Uterus (tissue), 4 donors: ENCODE data around the gene HARBI1. TPM values are rescaled to one million over a fixed set of nuclear protein-coding genes. Genes with fewer than 3 reads are reported as not detected.
A peak's percentile ranks its signal among the peaks of the same experiment; 100 is the strongest.

Source experiments
- DNase-seq, 2 donors: peaks; one replicate each; pipeline ENCODE4 v3.0.0-alpha.2; 2019 to 2020
- H3K27ac ChIP-seq, 2 donors: fragments of 200-600 bp; sonication (generic); 1 replicate in 1 of 2; 2 replicates in 1 of 2; pipeline ENCODE4 v1.5.1; 2016 to 2018
- H3K27me3 ChIP-seq, 2 donors: fragments of 200-600 bp; sonication (generic); one replicate each; pipeline ENCODE4 v1.5.1; 2018 to 2019; ENCODE audit warnings: control low read depth in 1 of 2
- H3K36me3 ChIP-seq, 2 donors: fragments of 200-600 bp; sonication (generic); one replicate each; pipeline ENCODE4 v1.5.1; 2019; ENCODE audit warnings: control low read depth in 1 of 2
- H3K4me1 ChIP-seq, 2 donors: fragments of 200-600 bp; sonication (generic); one replicate each; pipeline ENCODE4 v1.5.1; 2018 to 2019; ENCODE audit warnings: control low read depth in 1 of 2
- H3K4me3 ChIP-seq, 2 donors: fragments of 200-600 bp; sonication (generic); 1 replicate in 1 of 2; 2 replicates in 1 of 2; pipeline ENCODE4 v1.5.1; 2018 to 2019; ENCODE audit warnings: mild to moderate bottlenecking in 1 of 2
- H3K9me3 ChIP-seq, 2 donors: fragments of 200-600 bp; sonication (generic); one replicate each; pipeline ENCODE4 v1.5.1; 2019; ENCODE audit warnings: control low read depth in 1 of 2
- POLR2A ChIP-seq, 2 donors: fragments of 450-650 bp; IDR thresholded peaks; one replicate each; pipeline ENCODE4 v1.6.1; 2016; ENCODE audit warnings: antibody characterized with exemption in 2 of 2, mild to moderate bottlenecking in 1 of 2, moderate library complexity in 1 of 2
- intact Hi-C: fragments of 100-400 bp; cut with DNase I; formaldehyde crosslinking; loops from one replicate; pipeline ENCODE4 v1.15.1; 2023; ENCODE audit warnings: low total_unique reads
- total RNA-seq, 4 donors: library from RNA; depleted of rRNA in 3 of 4; stranded (reverse); fragments of >200 nt in 3 of 4; gene quantifications; one replicate each; pipeline versions ENCODE4 v1.1.0 to v1.2.4, GENCODE V29; 2014 to 2023
- TF ChIP-seq, protein P1 (sequence below), 4 experiments: fragments of 200-600 bp in 2 of 4; fragments of 450-650 bp in 2 of 4; sonication (generic) in 2 of 4; IDR thresholded peaks; one replicate each; pipeline ENCODE4 v1.5.1; 2016 to 2019; ENCODE audit warnings: antibody characterized with exemption in 4 of 4, mild to moderate bottlenecking in 2 of 4, moderate library complexity in 1 of 4
- donor health status: DM: yes; HTN: yes; CAD: no.

The HARBI1 gene
- total RNA-seq, 4 donors from 2014 or later: 0.77 to 5.0 (median 2.8) TPM

DNA sequence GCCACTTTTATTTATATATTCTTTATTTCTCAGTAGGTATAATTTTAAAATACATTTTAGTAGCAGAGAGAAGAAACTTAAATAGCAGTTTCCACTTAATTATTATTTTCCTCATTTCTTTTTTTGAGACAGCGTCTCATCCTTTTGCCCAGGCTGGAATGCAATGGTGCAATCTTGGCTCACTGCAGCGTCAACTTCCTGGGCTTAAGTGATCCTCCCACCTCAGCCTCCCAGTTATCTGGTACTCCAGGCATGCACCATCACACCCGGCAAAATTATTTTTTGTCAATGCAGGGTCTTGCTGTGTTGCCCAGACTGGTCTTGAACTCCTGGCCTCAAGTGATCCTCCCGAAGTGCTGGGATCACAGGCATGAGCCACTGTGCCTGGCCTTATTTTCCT lies 38.6 kb upstream of the HARBI1 start:
- no peak for TF ChIP-seq POLR2A (IDR thresholded peaks at IDR 0.05)
- TF ChIP-seq, protein P1, sequence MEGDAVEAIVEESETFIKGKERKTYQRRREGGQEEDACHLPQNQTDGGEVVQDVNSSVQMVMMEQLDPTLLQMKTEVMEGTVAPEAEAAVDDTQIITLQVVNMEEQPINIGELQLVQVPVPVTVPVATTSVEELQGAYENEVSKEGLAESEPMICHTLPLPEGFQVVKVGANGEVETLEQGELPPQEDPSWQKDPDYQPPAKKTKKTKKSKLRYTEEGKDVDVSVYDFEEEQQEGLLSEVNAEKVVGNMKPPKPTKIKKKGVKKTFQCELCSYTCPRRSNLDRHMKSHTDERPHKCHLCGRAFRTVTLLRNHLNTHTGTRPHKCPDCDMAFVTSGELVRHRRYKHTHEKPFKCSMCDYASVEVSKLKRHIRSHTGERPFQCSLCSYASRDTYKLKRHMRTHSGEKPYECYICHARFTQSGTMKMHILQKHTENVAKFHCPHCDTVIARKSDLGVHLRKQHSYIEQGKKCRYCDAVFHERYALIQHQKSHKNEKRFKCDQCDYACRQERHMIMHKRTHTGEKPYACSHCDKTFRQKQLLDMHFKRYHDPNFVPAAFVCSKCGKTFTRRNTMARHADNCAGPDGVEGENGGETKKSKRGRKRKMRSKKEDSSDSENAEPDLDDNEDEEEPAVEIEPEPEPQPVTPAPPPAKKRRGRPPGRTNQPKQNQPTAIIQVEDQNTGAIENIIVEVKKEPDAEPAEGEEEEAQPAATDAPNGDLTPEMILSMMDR (IDR thresholded peaks at IDR 0.05): no peak
- no peak overlapping the region for H3K27ac ChIP-seq
- H3K36me3 ChIP-seq: no peaks in the 10 kb centered on the region
- no peaks in the 10 kb centered on the region for H3K27me3 ChIP-seq
- no peaks in the 10 kb centered on the region for H3K4me1 ChIP-seq
- no peaks in the 10 kb centered on the region for H3K9me3 ChIP-seq
- no peak overlapping the region for H3K4me3 ChIP-seq
- no peak for DNase-seq
- intact Hi-C loops: no loop called here

DNA sequence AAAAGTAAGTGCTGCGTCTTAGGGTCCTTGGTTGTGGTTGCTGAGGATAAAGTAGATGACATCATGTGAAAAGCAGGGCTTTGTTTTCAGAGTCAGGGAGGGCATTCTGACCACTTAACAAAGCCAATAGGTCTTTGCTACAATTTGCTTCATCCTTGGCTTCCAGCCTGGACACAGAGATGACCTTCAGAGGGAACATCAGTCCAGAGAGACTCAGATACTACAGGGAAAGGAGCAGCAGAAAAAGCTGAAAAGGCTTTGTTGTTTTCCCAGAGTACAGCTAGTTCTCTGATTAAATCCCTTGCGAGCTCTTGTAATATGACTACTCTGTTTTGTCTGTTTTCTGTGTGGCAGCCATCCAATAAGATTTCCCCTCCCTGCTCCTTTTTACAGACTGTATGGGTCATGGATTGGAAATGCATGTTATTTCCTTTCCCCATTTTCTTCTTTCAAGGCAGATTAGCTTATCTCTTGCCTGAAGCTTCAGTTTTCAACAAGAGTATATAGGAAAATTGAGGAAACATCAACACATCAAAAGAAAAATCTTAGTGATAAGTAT lies 32.2 kb upstream of the HARBI1 start:
- Histone ChIP-seq H3K27me3 (no peaks in the 10 kb centered on the region), H3K9me3 (no peaks in the 10 kb centered on the region), H3K4me1 (peaks cover 0 to 9% of the 10 kb centered on the region in 2 donors), H3K27ac (peak overlapping the region; percentile 79 to 86), H3K4me3 (no peak overlapping the region), H3K36me3 (no peaks in the 10 kb centered on the region)
- peak; percentile 65 to 91 for DNase-seq
- no peak for TF ChIP-seq POLR2A (IDR thresholded peaks at IDR 0.05)
- TF ChIP-seq, protein P1 (IDR thresholded peaks at IDR 0.05): no peak
- intact Hi-C loops: no loop called here

DNA sequence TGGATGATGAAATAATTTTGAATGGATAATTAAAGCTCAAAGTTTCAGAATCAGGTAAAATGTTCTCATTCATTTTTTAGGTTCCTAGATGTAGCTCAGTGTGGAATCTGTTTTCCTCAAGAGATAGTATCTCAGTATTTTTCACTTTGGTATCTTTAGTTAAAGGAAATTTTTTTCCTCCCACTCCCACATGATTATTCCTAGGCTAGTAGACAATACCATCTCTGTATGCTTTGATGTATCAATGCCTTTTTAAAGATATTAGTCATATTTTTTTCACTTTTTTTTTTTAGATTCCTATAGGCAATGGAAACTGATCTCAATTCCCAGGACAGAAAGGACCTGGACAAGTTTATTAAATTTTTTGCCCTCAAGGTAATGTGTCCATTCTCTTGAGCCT lies 27.0 kb upstream of the HARBI1 start:
- H3K36me3 ChIP-seq: no peaks in the 10 kb centered on the region
- no peak overlapping the region for H3K27ac ChIP-seq

DNA sequence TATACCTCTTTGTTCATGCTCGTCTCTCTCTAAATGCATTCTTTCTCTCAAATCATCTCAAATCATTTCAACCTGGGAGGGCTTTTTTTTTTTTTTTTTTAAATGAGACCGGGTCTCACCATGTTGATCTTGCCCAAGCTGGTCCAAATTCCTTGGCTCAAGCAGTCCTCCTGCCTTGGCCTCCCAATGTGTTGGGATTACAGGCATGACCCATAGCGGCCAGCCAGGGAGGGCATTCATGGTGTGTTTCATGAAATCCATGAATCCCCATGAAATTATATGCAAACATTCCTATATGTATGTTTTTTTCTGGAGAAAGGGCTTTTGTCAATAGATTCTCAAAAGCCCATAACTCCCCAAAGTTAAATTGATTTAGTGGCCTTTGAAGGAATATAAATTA lies 26.5 kb upstream of the HARBI1 start:
- Histone ChIP-seq H3K36me3 (no peaks in the 10 kb centered on the region), H3K4me1 (no peaks in the 10 kb centered on the region), H3K9me3 (no peaks in the 10 kb centered on the region), H3K27me3 (no peaks in the 10 kb centered on the region), H3K27ac (no peak overlapping the region), H3K4me3 (no peak overlapping the region)
- no peak for DNase-seq
- TF ChIP-seq, protein P1 (IDR thresholded peaks at IDR 0.05): no peak
- no peak for TF ChIP-seq POLR2A (IDR thresholded peaks at IDR 0.05)
- intact Hi-C loops: no loop called here

More for the DNA sequence above, 27.0 kb upstream of the HARBI1 start:
- intact Hi-C loops: no loop called here
- no peak overlapping the region for H3K4me3 ChIP-seq
- TF ChIP-seq, protein P1 (IDR thresholded peaks at IDR 0.05): no peak
- no peak for TF ChIP-seq POLR2A (IDR thresholded peaks at IDR 0.05)
- no peak for DNase-seq
- no peaks in the 10 kb centered on the region for H3K4me1 ChIP-seq
- no peaks in the 10 kb centered on the region for H3K27me3 ChIP-seq
- no peaks in the 10 kb centered on the region for H3K9me3 ChIP-seq

DNA sequence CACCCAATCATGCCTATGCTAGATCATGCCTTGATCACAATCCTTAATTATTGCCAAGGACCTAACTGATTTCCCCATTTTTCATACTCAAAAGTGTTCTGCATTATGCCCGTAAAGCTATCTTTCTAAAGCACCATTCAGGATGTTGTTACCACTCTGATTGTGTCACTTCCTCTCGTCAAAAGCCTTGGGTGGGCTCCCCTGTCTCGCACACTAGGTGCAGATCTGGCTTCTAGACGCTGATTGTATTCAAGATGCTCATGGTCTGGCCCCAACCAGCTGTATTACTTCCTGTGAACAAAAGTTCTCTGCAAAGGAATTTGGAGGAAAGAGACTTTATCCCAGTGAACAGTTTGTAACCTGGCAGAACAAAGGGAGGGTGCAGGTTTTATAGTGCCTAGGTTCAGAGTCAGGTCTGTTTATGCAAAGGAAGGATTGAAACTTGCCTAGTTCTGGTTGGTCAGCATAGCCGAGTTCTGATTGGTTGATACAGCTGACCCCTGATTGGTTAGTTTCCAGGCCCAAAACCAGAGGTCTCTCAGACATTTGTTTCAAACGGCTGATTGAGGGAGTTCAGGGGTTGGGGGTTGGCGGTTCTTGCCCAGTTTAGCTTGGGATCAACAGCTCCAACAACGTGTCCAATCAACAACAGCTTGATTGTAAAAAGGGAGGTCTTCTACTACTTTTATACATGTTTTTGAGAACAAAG lies 25.8 kb upstream of the HARBI1 start:
- TF ChIP-seq, protein P1 (IDR thresholded peaks at IDR 0.05): no peak
- no peak for TF ChIP-seq POLR2A (IDR thresholded peaks at IDR 0.05)
- Histone ChIP-seq H3K4me3 (no peak overlapping the region), H3K36me3 (no peaks in the 10 kb centered on the region), H3K4me1 (no peaks in the 10 kb centered on the region), H3K27ac (no peak overlapping the region), H3K27me3 (no peaks in the 10 kb centered on the region), H3K9me3 (no peaks in the 10 kb centered on the region)
- DNase-seq: no peak
- intact Hi-C loops: no loop called here
